NCI-H1694 (cell line): ENCODE data around the gene TFAP2B.

Source experiments
- DNase-seq: peaks from one replicate; lab custom pipeline; 2025; lab: John Stamatoyannopoulos, UW

Gene TFAP2B

GRCh38 chr6:50848989-50849795 lies 30.5 kb downstream of the TFAP2B start:
- DNase-seq = no peak

- no peak for DNase-seq
Measured at GRCh38 chr6:50849796-50850180, 31.1 kb downstream of the TFAP2B start.

- DNase-seq = no peak
Measured at GRCh38 chr6:50850223-50851048, 31.8 kb downstream of the TFAP2B start.

- no peak for DNase-seq
Measured at GRCh38 chr6:50851049-50851845, 32.6 kb downstream of the TFAP2B start.

- no peak for DNase-seq
Measured at GRCh38 chr6:50853939-50854338, 35.3 kb downstream of the TFAP2B start.

GRCh38 chr6:50861692-50862091 lies 43.0 kb downstream of the TFAP2B start:
- no peak for DNase-seq

GRCh38 chr6:50862176-50862575 lies 43.5 kb downstream of the TFAP2B start:
- DNase-seq = no peak

- DNase-seq = no peak
Measured at GRCh38 chr6:50864601-50865000, 45.9 kb downstream of the TFAP2B start.

- no peak for DNase-seq
Measured at GRCh38 chr6:50868466-50868865, 49.8 kb downstream of the TFAP2B start.

- DNase-seq = no peak
Measured at GRCh38 chr6:50873167-50873566, 54.5 kb downstream of the TFAP2B start.

GRCh38 chr6:50884364-50884763 lies 65.7 kb downstream of the TFAP2B start:
- no peak for DNase-seq

GRCh38 chr6:50887112-50887511 lies 68.4 kb downstream of the TFAP2B start:
- DNase-seq = no peak

GRCh38 chr6:50889497-50889896 lies 70.8 kb downstream of the TFAP2B start:
- DNase-seq = no peak

- no peak for DNase-seq
Measured at GRCh38 chr6:50889935-50890334, 71.3 kb downstream of the TFAP2B start.

GRCh38 chr6:50890579-50890978 lies 71.9 kb downstream of the TFAP2B start:
- no peak for DNase-seq

GRCh38 chr6:50891290-50891689 lies 72.6 kb downstream of the TFAP2B start:
- DNase-seq = no peak
